ENCODE data around the gene KSR1. TPM values are rescaled to one million over a fixed set of nuclear protein-coding genes. Genes with fewer than 3 reads are reported as not detected.

KSR1 gene
- polyA plus RNA-seq, 1 donor from 2014 or later = 9.2 TPM

GRCh38 chr17:27462149-27462548 is 5.9 kb downstream of the KSR1 start:
- Histone ChIP-seq H3K9ac (ENCODE audit: low read length) (no peak overlapping the region), H3K36me3 (ENCODE audit: insufficient read depth, low read length) (no peaks in the 10 kb centered on the region), H3K4me2 (ENCODE audit: low read length) (no peak overlapping the region), H3K27ac (ENCODE audit: low read length) (no peak overlapping the region), H3K9me3 (ENCODE audit: low read length) (no peaks in the 10 kb centered on the region), H3K9me2 (ENCODE audit: insufficient read depth, low read length) (no peaks in the 10 kb centered on the region), H3F3A (ENCODE audit: insufficient read depth, low read length, poor library complexity, severe bottlenecking) (no peaks in the 10 kb centered on the region), H3K27me3 (ENCODE audit: insufficient read depth, low read depth, low read length) (no peaks in the 10 kb centered on the region), H3K4me3 (ENCODE audit: low read length) (no peak overlapping the region), H2AFZ (ENCODE audit: low read depth, low read length) (no peak overlapping the region), H3K79me2 (replicated peaks; ENCODE audit: insufficient read depth, low read length) (peaks cover 34% of the 10 kb centered on the region), H4K20me1 (ENCODE audit: insufficient read depth) (no peaks in the 10 kb centered on the region)
- TF ChIP-seq, protein P1, sequence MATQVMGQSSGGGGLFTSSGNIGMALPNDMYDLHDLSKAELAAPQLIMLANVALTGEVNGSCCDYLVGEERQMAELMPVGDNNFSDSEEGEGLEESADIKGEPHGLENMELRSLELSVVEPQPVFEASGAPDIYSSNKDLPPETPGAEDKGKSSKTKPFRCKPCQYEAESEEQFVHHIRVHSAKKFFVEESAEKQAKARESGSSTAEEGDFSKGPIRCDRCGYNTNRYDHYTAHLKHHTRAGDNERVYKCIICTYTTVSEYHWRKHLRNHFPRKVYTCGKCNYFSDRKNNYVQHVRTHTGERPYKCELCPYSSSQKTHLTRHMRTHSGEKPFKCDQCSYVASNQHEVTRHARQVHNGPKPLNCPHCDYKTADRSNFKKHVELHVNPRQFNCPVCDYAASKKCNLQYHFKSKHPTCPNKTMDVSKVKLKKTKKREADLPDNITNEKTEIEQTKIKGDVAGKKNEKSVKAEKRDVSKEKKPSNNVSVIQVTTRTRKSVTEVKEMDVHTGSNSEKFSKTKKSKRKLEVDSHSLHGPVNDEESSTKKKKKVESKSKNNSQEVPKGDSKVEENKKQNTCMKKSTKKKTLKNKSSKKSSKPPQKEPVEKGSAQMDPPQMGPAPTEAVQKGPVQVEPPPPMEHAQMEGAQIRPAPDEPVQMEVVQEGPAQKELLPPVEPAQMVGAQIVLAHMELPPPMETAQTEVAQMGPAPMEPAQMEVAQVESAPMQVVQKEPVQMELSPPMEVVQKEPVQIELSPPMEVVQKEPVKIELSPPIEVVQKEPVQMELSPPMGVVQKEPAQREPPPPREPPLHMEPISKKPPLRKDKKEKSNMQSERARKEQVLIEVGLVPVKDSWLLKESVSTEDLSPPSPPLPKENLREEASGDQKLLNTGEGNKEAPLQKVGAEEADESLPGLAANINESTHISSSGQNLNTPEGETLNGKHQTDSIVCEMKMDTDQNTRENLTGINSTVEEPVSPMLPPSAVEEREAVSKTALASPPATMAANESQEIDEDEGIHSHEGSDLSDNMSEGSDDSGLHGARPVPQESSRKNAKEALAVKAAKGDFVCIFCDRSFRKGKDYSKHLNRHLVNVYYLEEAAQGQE (IDR thresholded peaks at IDR 0.05; ENCODE audit: borderline replicate concordance) = no peak
- no peak for TF ChIP-seq SMC3 (conservative IDR thresholded peaks at IDR 0.05; ENCODE audit: poor library complexity)

GRCh38 chr17:27462714-27463113 is 6.5 kb downstream of the KSR1 start:
- Histone ChIP-seq H3K79me2 (replicated peaks; ENCODE audit: insufficient read depth, low read length) (peaks cover 31% of the 10 kb centered on the region), H3K27me3 (ENCODE audit: insufficient read depth, low read depth, low read length) (no peaks in the 10 kb centered on the region), H3K9ac (ENCODE audit: low read length) (no peak overlapping the region), H3K9me3 (ENCODE audit: low read length) (no peaks in the 10 kb centered on the region), H3K4me2 (ENCODE audit: low read length) (no peak overlapping the region), H4K20me1 (ENCODE audit: insufficient read depth) (no peaks in the 10 kb centered on the region), H3K27ac (ENCODE audit: low read length) (no peak overlapping the region), H3K36me3 (ENCODE audit: insufficient read depth, low read length) (no peaks in the 10 kb centered on the region), H3K9me2 (ENCODE audit: insufficient read depth, low read length) (no peaks in the 10 kb centered on the region), H2AFZ (ENCODE audit: low read depth, low read length) (no peak overlapping the region), H3F3A (ENCODE audit: insufficient read depth, low read length, poor library complexity, severe bottlenecking) (no peaks in the 10 kb centered on the region), H3K4me3 (ENCODE audit: low read length) (no peak overlapping the region)
- TF ChIP-seq CTCF (IDR thresholded peaks at IDR 0.05; ENCODE audit: poor library complexity, severe bottlenecking) (no peak), SMC3 (conservative IDR thresholded peaks at IDR 0.05; ENCODE audit: poor library complexity) (no peak), TAF1 (IDR thresholded peaks at IDR 0.05; ENCODE audit: low read depth) (no peak), POLR2AphosphoS5 (IDR thresholded peaks at IDR 0.05) (no peak), RAD21 (conservative IDR thresholded peaks at IDR 0.05) (no peak), EP300 (conservative IDR thresholded peaks at IDR 0.05; ENCODE audit: poor library complexity, severe bottlenecking) (no peak), EZH2 (IDR thresholded peaks at IDR 0.05; ENCODE audit: borderline replicate concordance, insufficient read depth, low read length, poor library complexity, severe bottlenecking) (no peak), MXI1 (conservative IDR thresholded peaks at IDR 0.05; ENCODE audit: poor library complexity, severe bottlenecking) (no peak)
- TF ChIP-seq, protein P1 (IDR thresholded peaks at IDR 0.05; ENCODE audit: borderline replicate concordance) = no peak
